NCI-H1105 (cell line): ENCODE results near the gene RBP7.
"Not testable (repeated sequence)": the region's sequence is repeated elsewhere in the genome, so short reads cannot be mapped to it uniquely, and the experiment has no call there.

Source experiments
- DNase-seq: peaks from one replicate; lab custom pipeline; 2025; lab: John Stamatoyannopoulos, UW

Gene RBP7

GRCh38 chr1:9996624-9997582, at the start of gene RBP7:
RBP7 (plus strand) TSS chr1:9997228; CDS start chr1:9997259, 31 bp downstream.
- no peak for DNase-seq

GRCh38 chr1:9957726-9958125, 39.3 kb upstream of the RBP7 start:
- DNase-seq: no peak

DNA sequence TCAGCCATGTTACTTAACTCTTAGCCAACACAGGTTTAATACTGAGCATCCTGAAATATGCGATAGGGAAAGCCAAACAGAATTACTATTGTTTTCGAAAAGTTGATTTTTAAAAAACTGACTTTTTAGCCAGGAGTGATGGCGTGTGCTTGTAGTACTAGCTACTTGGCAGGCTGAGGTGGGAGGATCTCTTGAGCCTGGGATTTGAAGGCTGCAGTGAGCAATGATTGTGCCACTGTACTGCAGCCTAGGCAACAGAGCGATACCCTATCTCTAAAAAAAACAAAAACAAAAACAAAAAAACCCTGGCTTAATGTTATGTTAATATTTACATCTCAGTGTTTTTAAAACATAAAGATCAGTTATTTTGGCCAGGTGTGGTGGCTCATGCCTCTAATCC, 37.0 kb upstream of the RBP7 start:
- no peak for DNase-seq

DNA sequence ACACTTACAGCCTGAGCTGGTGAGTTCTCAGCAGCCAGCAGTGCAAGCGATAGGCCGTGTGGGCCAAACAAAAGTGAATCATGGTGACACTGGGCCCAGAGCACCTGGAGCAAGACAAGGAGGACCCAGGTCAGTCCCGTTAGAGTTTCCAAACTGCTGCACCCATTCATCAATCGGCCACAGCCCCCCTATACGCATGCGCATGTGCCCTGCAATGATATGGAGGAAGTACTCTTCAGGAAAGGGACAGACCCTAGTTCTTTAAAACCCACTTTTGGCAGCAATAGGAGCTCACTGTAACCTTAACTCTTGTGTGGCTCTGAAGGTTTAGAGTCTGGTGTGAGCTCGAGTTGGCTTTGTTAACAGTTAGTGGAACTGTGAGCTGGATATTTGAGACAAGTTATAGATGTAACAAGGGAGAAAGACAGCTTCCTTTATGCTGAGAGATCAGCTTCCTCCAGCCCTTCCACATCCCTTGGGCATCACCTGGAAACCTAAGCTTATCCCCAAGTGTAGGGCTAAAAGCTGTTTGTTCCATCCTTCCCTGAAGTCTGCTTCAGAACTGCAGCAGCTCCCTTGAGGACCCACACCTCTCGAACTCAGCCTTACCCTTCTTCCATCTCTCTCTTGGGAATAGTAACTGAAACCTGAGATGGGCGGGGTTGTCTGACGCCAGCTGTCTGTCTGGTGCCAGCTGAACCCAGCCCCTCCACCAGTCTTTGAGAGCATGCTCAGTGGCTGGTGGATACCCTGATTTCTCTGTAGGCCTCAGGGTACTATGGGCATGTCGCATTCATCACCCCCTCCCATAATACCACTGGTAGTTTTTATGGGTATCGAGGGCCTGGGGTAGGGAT, 36.1 kb upstream of the RBP7 start:
- peak; percentile 84 for DNase-seq

DNA sequence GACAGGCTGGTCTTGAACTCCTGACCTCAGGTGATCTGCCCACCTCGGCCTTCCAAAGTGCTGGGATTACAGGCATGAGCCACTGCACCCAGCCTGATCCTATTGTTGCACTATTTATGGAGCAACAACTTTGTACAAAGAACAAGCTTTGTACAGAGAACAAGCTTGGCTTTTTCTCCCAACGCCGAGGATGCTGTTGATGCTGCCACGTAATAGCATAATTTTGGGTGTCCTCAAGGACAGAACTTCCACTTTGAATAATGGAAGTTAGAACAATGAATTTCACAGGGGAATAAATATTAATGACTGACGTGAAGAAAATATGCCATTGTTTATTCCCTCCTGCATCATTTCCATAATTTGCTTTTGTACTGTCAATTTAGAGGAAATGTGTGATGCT, 12.8 kb upstream of the RBP7 start:
- no peak for DNase-seq

DNA sequence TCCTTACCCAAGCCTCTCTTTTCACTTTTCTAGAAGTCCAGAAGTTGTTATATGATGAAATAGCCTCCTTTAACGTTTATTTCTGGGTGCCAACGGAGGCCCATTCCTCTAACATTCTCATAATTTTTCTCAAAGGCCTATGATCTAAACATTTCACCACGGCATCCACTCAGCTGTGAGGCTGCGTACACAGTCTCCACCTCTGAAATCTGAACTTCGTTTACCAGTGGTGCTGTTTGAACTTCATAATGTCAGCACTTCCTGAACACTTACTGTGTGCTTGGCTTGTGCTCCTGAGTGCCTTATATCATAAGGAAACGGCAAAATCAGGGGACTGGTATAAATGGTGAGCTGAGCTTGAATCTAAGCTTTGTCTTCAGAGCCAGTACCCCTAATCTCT, 12.0 kb upstream of the RBP7 start:
- no peak for DNase-seq

DNA sequence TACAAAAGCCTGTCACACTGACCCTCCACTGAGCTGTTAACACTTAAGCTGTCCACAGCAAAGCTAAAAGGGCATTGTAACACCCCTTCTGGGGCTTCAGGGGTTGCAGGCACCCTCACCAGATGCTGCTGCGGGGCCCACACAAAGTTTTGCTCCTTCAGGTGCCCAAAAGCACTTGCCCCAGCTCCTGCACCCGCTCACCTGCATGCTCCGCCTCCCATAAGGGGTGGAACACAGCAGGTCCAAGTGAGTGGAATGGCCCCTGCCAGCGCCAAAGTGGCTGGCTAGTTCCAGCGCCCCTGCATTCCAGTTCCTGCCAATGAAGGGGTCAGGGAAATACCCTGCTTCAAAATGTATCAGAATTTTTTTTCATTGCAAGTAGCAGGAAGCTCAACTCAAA, 7.3 kb upstream of the RBP7 start:
- DNase-seq: no peak

DNA sequence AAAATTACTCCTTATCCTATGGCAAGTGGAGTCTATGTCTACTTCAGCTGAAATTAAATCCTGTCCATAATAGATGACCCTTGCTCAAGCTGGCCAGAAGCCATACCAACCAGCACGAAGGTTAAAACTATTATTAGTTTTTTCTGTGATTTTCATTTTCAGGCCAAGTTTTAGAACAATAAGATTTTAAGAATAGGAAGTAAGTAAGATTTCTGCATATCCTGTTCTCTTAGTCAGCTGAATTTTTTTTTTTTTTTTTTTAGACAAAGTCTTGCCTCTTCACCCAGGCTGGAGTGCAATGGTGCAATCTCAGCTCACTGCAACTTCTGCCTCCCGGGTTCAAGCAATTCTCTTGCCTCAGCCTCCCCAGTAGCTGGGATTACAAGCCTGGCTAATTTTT, 6.1 kb upstream of the RBP7 start:
- DNase-seq: no peak

- DNase-seq: no peak
Measured at GRCh38 chr1:9992910-9993309, 4.1 kb upstream of the RBP7 start.

- DNase-seq: no peak
Measured at GRCh38 chr1:9993561-9994075, 3.4 kb upstream of the RBP7 start.

- no peak for DNase-seq
Measured at GRCh38 chr1:10001016-10001665, 4.1 kb downstream of the RBP7 start.

DNA sequence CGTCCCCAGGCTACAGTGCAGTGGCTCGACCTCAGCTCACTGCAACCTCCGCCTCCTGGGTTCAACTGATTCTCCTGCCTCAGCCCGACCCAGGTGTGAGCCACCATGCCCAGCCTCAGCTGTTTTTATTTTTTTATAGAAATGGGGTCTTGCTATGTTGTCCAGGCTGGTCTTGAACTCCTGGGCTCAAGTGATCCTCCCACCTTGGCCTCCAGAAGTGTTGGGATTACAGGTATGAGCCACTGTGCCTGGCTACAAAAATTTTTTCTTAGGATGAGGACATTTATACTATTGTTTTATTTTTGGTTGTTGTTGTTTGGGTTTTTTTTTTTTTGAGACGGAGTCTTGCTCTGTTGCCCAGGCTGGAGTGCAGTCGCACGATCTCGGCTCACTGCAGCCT, 8.2 kb downstream of the RBP7 start:
- DNase-seq: not testable (repeated sequence)

- no peak for DNase-seq
Measured at GRCh38 chr1:10007169-10007568, 10.1 kb downstream of the RBP7 start.

- DNase-seq: no peak
Measured at GRCh38 chr1:10014016-10014415, 17.0 kb downstream of the RBP7 start.

DNA sequence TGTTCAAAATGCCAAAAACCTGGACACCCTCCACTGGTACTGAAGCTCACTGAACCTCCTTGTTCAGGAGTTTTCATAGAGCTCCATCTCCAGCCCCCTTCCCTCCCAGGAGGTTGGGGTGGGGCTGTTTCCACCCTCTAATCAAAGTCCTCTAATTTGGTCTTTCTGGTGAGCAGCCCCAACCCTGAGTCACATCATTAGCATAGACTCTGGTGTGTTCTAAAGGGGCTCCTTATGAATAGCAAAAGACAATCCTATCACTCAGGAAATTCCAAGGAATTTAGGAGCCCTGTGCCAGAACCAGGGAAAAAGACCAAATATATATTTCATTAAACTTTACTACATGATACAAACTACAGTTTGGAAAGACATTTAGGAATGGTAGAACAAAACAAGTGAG, 22.5 kb downstream of the RBP7 start:
- no peak for DNase-seq

GRCh38 chr1:10020086-10020485, 23.1 kb downstream of the RBP7 start:
- DNase-seq: no peak

GRCh38 chr1:10020678-10021077, 23.6 kb downstream of the RBP7 start:
- not testable (repeated sequence) for DNase-seq

- DNase-seq: not testable (repeated sequence)
Measured at GRCh38 chr1:10021992-10022391, 25.0 kb downstream of the RBP7 start.

DNA sequence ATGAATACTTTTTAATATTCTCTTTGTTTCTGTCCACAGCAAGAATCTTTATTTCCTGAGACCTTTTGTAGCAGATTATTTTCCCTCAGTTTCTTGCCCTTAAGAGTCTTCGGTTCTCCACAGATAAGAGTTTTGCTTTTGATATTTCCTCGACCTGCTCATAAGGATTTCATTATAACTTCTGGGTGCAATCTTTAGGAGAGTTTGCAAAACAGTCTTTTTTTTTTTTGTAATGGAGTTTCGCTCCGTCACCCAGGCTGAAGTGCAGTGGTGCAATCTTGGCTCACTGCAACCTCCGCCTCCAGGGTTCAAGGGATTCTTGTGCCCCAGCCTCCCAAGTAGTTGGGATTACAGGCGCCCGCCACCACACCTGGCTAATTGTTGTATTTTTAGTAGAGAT, 25.6 kb downstream of the RBP7 start:
- DNase-seq: no peak

DNA sequence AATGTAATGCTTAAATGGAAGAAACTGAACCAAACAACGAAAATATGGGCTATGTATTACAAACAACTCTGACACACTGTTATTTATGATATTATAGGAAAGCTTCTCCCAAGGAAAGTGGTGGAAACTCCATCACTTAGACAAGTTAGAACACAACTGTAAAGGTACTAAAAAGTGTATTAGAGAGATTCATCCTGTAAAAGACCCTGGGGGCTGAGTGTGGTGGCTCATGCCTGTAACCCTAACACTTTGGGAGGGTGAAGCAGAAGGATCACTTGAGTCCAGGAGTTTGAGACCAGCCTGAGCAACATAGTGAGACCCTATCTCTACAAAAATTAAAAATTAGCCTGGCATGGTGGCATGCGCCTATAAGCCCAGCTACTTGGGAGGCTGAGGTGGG, 28.3 kb downstream of the RBP7 start:
- no peak for DNase-seq

GRCh38 chr1:10027027-10027426, 30.0 kb downstream of the RBP7 start:
- no peak for DNase-seq

- not testable (repeated sequence) for DNase-seq
Measured at GRCh38 chr1:10028956-10029500, 32.0 kb downstream of the RBP7 start.
